Placental epithelial cell (primary cell): Measurements from ENCODE around the gene WIPF3. TPM values are rescaled to one million over a fixed set of nuclear protein-coding genes. Genes with fewer than 3 reads are reported as not detected.

Experiments
- small RNA-seq: library from RNA; depleted of rRNA; stranded (forward); fragments of <200 nt; gene quantifications from one replicate; pipeline ENCODE3, GENCODE V24; 2012
- total RNA-seq: library from RNA; depleted of rRNA; stranded (reverse); fragments of >200 nt; gene quantifications from 2 replicates; pipeline ENCODE4 v1.2.3, GENCODE V29; 2012

Gene WIPF3, protein sequence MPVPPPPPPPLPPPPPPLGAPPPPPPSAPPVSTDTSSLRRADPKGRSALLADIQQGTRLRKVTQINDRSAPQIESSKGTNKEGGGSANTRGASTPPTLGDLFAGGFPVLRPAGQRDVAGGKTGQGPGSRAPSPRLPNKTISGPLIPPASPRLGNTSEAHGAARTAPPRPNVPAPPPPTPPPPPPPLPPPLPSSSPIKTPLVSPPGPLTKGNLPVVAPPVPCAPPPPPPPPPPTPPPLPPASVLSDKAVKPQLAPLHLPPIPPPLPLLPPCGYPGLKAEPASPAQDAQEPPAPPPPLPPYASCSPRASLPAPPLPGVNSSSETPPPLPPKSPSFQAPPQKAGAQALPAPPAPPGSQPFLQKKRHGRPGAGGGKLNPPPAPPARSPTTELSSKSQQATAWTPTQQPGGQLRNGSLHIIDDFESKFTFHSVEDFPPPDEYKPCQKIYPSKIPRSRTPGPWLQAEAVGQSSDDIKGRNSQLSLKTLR
- total RNA-seq = 0.11 and 0.39 TPM in 2 replicates

DNA sequence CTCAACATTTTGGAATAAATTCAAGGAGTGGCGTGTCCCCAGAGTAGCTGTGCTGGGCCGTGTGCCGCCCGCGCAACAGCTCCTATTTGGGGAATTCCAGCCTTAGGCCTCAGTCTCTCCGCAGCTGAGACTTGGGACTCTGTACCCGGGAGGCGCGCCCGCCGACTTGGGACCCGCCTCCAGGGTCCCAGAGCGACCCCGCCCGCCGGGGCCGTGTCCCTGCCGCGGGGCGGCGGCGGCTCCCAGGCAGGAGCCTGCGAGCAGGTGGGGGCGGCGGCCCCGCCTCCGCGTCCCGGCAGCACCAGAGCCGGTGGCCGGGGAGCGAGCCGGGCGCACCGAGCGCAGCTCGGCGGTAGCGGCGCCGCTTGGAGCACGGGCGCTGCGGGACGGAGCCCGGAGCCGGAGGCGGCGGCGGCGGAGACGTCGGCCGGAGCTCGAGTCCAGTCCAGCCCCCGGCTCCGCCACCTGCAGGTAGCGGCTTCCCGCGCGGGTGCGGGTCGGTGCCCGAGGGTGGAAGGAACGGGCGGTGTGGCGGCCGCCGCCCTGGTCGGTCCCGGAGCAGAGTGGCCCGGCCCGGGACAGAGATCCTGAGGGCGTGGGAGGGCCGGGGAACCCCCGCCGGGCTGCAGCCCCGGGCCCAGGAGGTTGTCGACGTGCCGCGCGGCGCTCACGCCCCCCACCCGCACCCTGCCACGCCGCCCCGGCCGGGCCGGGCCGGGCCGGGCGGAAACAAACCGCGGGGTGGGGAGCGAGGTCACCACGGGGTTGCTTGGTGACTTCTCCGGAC lies at the start of gene WIPF3:
WIPF3 (plus strand) TSS at position 301 of the 787 bp plus-strand sequence. CDS start 28,217 bp downstream, outside the sequence.

Small RNA genes within 50 kb of the gene (small RNA-seq; reads per million reads assigned to genes)
- gene RF01210 = 0.14 reads per million

Other genes with a start within 250 kb of the WIPF3 start
- gene PRR15, start 242.7 kb upstream of the WIPF3 start, total RNA-seq = 286 and 623 TPM in 2 replicates
- gene SCRN1, start 183.3 kb downstream of the WIPF3 start, total RNA-seq = 78.9 and 112 TPM in 2 replicates
- 19.6 and 46.2 TPM in 2 replicates for gene FKBP14, start 220.2 kb downstream of the WIPF3 start, total RNA-seq
- 9.4 and 16.3 TPM in 2 replicates for gene PLEKHA8, start 221.9 kb downstream of the WIPF3 start, total RNA-seq